Activated T-cell treated with anti-CD3 and anti-CD28 coated beads, Interleukin-2, amount 50 U/mL, for 24 hours (primary cell): ENCODE measurements around the gene HTRA3.

Source experiments
- DNase-seq: peaks from one replicate; pipeline ENCODE4 v3.0.0-alpha.2; 2020
- H3K27ac Mint-ChIP-seq: 2 replicates; pipeline ENCODE4 v1.8.0; 2020; ENCODE audit warnings: mild to moderate bottlenecking, mixed read lengths
- H3K27me3 Mint-ChIP-seq: 2 replicates; pipeline ENCODE4 v1.8.0; 2020; ENCODE audit warnings: mixed read lengths
- H3K36me3 Mint-ChIP-seq: 2 replicates; pipeline ENCODE4 v1.8.0; 2020; ENCODE audit warnings: low read depth, mixed read lengths
- H3K4me1 Mint-ChIP-seq: 2 replicates; pipeline ENCODE4 v1.8.0; 2020; ENCODE audit warnings: low read depth, mixed read lengths
- H3K4me3 Mint-ChIP-seq: 2 replicates; pipeline ENCODE4 v1.8.0; 2020; ENCODE audit warnings: mild to moderate bottlenecking, moderate library complexity, mixed read lengths
- H3K9me3 Mint-ChIP-seq: 2 replicates; pipeline ENCODE4 v1.8.0; 2020; ENCODE audit warnings: mixed read lengths

Gene HTRA3

DNA sequence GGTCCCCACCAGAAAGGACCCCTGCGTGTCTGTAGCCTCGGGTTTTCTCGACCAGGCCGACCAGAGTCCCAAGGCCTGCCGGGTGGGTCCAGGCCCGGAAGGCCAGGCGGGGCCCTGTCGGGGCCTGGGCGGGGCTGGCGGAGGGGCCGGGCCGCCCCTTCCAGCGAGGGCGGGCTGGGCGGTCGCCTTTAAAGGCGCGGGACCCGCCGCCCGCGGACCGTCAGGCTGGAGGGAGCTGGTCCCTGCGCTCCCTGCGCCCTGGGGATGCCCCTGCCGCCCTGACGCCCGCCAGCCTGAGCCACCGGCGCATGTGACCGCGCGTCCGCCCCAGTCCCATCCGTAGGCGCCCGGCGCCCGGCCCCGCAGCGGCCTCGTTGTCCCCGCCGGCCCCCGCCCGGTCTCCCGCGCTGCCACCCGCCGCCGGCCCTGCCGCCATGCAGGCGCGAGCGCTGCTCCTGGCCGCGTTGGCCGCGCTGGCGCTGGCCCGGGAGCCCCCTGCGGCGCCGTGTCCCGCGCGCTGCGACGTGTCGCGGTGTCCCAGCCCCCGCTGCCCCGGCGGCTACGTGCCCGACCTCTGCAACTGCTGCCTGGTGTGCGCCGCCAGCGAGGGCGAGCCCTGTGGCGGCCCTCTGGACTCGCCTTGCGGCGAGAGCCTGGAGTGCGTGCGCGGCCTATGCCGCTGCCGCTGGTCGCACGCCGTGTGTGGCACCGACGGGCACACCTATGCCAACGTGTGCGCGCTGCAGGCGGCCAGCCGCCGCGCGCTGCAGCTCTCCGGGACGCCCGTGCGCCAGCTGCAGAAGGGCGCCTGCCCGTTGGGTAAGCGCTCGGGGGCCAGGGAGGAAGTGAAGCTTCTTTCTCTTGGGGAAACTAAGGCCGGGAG, at the start of gene HTRA3:
TSS of gene HTRA3 (plus strand) at position 220 of the 883 bp plus-strand sequence. CDS start at position 435, 215 bp downstream.
- H3K9me3 Mint-ChIP-seq, result no peaks in the 10 kb centered on the region
- peaks cover 55% of the 10 kb centered on the region for H3K27me3 Mint-ChIP-seq
- H3K4me1 Mint-ChIP-seq, result no peaks in the 10 kb centered on the region
- no peak for DNase-seq
- H3K27ac Mint-ChIP-seq, result no peak within 1 kb of the TSS
- H3K36me3 Mint-ChIP-seq, result no peaks in the 10 kb centered on the region
- H3K4me3 Mint-ChIP-seq, result no peak within 1 kb of the TSS

DNA sequence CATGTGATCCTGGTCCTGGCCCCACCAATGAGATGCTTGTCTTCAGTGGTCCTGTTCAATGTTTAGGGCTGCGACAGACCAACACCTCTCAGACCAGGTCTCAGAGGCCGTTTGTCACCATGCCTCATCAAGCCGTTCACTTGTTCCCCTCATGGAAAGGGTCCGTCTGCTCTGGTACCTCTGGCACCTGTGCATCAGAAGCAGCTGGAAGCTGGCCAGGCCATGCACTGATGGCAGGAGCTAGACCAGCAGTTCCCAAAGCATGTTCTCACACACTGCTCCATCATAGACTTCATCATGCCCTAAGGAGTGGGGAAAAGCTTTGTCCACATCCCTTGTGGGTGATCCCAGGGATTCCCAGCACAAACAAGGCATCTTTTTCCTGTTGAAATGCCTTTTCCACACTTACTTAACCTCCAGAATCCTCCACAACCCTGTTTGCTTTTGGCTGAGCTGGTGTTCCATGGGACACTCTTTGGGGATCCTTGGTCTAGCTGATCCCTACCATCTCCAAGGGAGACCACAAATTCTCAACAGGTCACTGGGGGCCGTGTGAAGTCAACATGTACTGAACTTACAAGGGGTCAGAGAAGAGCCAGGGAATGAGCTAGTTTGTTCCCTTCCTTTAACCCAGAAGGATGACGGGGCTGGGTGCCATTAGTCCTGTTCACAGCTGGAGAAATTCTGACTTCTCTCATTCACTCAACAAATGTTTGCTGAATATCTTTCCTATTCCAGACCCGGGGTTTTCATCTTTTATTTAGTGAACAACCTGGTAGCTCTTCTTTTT, 48.7 kb upstream of the HTRA3 start:
- no peak for DNase-seq
- no peak overlapping the region for H3K4me3 Mint-ChIP-seq
- H3K27ac Mint-ChIP-seq, result no peak overlapping the region
- peaks cover 32% of the 10 kb centered on the region for H3K4me1 Mint-ChIP-seq
- no peaks in the 10 kb centered on the region for H3K27me3 Mint-ChIP-seq
- no peaks in the 10 kb centered on the region for H3K9me3 Mint-ChIP-seq
- H3K36me3 Mint-ChIP-seq, result peaks cover 33% of the 10 kb centered on the region

DNA sequence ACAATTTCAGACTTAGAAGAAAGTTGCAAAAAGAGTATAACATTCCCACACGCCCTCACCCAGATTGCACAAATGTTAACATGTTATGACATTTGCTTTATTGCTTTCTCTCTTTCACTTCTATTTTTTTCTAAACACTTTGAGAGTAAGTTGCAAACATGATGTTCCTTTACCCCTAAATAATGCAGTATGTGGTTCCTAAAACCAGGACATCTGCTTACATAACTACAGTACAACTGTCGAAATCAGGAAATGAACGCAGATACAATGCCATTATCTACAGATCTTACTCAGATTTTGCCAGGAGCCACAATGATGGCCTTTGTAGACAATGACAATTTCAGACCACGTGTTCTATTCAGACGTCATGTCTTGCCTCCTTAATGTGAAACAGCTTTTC, 48.1 kb upstream of the HTRA3 start:
- H3K4me3 Mint-ChIP-seq, result no peak overlapping the region
- no peak overlapping the region for H3K27ac Mint-ChIP-seq
- DNase-seq, result no peak
- H3K9me3 Mint-ChIP-seq, result no peaks in the 10 kb centered on the region
- H3K36me3 Mint-ChIP-seq, result peaks cover 30% of the 10 kb centered on the region
- peaks cover 33% of the 10 kb centered on the region for H3K4me1 Mint-ChIP-seq
- no peaks in the 10 kb centered on the region for H3K27me3 Mint-ChIP-seq

DNA sequence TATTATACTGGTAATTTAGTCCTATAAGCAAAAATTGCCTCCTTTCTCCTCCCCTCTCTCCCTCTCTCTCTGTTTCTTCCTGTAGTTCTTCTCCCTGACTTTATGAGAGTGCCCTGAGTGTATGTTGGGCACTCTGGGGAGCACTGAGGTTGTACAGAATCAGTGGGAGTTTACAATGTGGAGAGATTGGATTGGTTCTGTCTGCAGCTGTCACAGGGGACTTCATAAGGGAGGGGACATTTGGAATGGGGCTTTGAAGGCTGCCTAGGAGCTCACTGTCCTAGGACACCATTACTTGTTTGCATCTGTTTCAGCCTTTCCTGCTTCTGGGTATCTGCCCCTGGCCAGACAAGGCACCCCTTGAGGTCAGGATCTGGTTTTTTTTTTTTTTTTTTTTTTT, 47.6 kb upstream of the HTRA3 start:
- Mint-ChIP-seq H3K27me3 (no peaks in the 10 kb centered on the region), H3K36me3 (peaks cover 32% of the 10 kb centered on the region), H3K27ac (no peak overlapping the region), H3K9me3 (no peaks in the 10 kb centered on the region), H3K4me1 (peaks cover 38% of the 10 kb centered on the region), H3K4me3 (no peak overlapping the region)
- DNase-seq, result no peak

DNA sequence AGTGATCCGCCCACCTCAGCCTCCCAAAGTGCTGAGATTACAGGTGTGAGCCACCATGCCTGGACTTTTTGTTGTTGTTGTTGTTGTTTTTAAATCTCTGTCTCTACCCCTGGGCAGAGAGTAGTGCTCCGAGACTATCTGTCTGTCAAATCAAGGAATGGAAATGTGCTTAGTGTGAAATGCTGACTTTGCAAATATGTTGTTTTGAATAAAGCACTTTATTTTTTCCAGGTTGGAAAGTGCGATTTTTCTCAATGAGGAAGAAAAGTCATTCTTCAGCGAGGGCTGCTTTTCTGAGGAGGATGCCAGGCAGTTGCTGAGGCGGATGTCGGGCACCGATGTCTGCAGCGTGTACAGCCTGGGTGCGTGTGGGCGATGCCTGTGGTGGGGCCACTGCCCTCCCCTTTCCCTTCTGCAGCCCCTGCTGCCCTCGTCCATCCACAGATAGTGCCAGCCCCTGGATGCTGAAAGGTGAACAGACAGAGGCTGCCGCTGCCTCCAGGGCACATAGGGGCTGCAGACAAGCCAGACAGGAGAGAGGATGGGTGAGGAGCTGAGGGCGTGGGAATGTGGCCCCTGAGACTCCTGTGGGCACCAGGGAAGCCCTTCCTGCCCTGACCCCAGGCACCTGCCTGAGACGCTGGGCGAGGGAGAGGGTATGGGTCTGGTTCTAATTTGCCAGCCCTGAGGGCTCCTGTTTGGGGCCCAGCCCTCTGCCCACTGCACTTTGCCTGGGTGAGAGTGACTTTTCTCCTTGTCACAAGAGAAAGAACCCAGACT, 46.8 kb upstream of the HTRA3 start:
- Mint-ChIP-seq H3K9me3 (no peaks in the 10 kb centered on the region), H3K36me3 (peaks cover 32% of the 10 kb centered on the region), H3K27me3 (no peaks in the 10 kb centered on the region), H3K4me1 (peaks cover 40% of the 10 kb centered on the region), H3K4me3 (no peak overlapping the region), H3K27ac (no peak overlapping the region)
- DNase-seq, result no peak

DNA sequence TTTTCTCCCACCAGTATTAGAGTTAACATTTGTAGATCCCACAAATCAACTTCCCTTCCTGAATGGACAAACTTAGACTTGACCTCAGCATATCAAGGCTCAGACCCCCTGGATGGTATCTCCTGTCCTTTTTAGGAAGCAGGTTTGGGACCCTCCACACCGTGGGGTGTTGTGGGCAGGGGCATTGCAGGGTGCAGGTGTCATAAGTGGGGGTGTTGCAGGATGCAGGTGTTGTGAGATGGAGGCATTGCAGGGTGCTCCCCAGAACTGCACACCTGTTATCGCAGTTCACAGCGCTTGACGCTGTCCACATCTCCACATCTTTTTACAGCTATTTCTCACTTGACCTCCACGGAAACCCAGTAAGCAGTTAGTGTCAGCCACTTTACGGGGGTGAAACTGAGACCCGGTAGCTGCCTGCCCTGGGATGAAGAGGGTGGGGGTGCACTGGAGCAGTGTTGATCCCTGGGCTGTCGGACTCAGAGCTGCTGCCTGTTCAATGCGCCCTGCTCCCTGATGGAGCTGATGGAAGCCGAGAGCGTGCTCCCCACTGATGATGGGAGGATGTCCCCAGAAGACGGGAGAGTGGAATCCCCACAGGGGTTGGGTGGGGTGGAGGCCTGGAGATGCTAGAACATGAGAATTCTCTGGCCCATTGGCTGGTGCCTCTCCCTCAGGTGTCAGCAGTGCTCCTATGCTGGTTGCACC, 45.1 kb upstream of the HTRA3 start:
- no peak for DNase-seq
- Mint-ChIP-seq H3K27ac (no peak overlapping the region), H3K4me3 (no peak overlapping the region), H3K27me3 (no peaks in the 10 kb centered on the region), H3K4me1 (peaks cover 55% of the 10 kb centered on the region), H3K36me3 (peaks cover 32% of the 10 kb centered on the region), H3K9me3 (no peaks in the 10 kb centered on the region)

DNA sequence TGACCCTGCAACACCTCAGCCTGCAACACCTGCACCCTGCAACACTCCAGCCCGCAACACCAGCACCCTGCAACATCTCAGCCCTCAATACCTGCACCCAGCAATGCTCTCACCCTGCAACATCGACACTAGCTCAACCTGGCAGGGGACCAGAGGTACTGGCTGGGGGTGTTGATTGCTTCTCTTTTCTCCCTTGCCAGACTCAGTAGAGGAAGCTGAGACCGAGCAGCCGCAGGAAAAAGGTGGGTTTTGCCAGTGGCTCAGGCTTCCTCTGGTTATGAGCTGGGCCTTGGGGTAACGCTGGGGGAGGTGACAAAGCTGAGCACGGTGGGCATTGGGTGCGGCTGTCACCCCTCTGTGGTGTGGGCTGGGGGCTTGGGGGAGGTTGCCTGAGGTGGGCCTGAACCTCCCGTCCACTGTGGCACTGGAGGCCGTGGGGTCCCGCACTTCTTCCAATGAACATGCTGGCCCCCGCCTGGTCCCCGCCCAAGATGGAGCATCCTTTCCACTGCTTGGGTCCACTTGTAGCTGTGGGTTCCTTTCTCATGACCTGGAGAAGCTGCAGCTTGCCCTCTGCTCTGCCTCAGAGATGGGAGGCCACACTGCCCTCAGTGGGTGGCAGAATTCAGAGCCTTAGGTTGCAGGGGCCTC, 44.5 kb upstream of the HTRA3 start:
- no peaks in the 10 kb centered on the region for H3K27me3 Mint-ChIP-seq
- H3K36me3 Mint-ChIP-seq, result peaks cover 25% of the 10 kb centered on the region
- DNase-seq, result no peak
- no peak overlapping the region for H3K27ac Mint-ChIP-seq
- H3K4me1 Mint-ChIP-seq, result peaks cover 58% of the 10 kb centered on the region
- H3K9me3 Mint-ChIP-seq, result no peaks in the 10 kb centered on the region
- H3K4me3 Mint-ChIP-seq, result no peak overlapping the region

DNA sequence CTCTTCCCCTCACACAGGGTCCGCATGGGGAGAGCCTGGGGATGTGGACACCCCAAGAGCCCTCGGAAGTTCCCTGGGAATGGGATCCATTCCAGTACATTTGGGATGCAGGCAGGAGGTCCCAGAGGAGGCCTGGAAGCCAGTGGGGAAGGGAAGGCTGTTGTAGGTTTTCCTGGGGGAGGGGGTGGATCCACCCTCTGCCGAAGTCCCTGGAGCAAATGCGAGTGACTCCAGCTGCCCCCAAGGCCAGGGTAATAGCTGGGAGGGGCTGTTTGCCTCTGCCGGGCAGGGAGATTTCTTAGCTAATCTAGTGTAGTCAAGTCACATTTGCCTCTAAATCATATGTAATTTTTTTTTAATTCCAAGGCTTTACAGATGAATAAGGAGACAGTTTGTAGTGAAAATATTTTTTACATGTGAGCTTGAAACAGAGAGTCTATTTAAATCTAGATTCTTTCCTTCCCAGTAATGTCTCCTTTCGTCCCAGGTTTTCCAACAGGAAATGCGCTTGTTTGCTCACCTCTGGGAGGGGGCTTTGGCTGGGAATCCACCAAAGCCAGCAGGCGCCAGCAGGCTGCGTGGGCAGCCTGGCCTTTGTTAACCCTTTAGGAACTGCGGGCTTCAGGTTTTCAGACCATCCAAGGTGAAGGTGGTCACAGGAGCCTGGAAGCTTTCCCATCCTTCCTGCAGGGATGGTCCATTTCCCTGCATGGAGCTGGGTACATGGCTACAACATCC, 43.7 kb upstream of the HTRA3 start:
- H3K4me3 Mint-ChIP-seq, result no peak overlapping the region
- no peak for DNase-seq
- H3K27me3 Mint-ChIP-seq, result no peaks in the 10 kb centered on the region
- peaks cover 58% of the 10 kb centered on the region for H3K4me1 Mint-ChIP-seq
- H3K27ac Mint-ChIP-seq, result no peak overlapping the region
- H3K36me3 Mint-ChIP-seq, result peaks cover 19% of the 10 kb centered on the region
- H3K9me3 Mint-ChIP-seq, result no peaks in the 10 kb centered on the region

DNA sequence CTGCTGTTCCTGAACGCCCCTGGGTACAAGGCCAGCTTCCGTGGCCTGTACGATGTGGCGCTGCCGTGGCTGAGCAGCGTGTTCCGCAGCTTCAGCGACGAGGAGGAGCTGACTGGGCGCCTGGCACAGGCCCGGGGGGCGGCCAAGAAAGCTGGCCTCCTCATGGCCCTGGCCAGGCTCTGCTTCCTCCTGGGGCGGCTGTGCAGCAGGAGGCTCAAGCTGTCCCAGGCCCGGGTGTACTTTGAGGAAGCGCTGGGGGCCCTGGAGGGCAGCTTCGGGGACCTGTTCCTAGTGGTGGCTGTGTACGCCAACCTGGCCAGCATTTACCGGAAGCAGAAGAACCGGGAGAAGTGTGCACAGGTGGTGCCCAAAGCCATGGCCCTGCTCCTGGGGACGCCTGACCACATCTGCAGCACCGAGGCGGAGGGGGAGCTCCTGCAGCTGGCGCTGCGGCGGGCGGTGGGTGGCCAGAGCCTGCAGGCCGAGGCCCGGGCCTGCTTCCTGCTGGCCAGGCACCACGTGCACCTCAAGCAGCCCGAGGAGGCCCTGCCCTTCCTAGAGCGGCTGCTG, 42.3 kb upstream of the HTRA3 start:
- no peaks in the 10 kb centered on the region for H3K9me3 Mint-ChIP-seq
- H3K4me3 Mint-ChIP-seq, result no peak overlapping the region
- no peak for DNase-seq
- no peaks in the 10 kb centered on the region for H3K27me3 Mint-ChIP-seq
- peaks cover 16% of the 10 kb centered on the region for H3K36me3 Mint-ChIP-seq
- peaks cover 48% of the 10 kb centered on the region for H3K4me1 Mint-ChIP-seq
- no peak overlapping the region for H3K27ac Mint-ChIP-seq

DNA sequence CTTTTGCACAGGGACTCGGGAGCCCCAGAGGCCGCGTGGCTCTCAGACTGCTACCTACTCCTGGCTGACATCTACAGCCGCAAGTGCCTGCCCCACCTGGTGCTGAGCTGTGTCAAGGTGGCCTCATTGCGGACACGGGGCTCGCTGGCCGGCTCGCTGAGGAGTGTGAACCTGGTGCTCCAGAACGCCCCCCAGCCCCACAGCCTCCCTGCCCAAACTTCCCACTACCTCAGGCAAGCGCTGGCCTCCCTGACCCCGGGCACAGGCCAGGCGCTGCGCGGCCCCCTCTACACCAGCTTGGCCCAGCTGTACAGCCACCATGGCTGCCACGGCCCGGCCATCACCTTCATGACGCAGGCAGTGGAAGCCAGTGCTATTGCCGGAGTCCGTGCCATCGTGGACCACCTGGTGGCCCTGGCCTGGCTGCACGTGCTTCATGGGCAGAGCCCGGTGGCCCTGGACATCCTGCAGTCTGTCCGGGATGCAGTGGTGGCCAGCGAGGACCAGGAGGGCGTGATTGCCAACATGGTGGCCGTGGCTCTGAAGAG, 41.7 kb upstream of the HTRA3 start:
- Mint-ChIP-seq H3K9me3 (no peaks in the 10 kb centered on the region), H3K36me3 (peaks cover 11% of the 10 kb centered on the region), H3K27ac (no peak overlapping the region), H3K27me3 (no peaks in the 10 kb centered on the region), H3K4me3 (no peak overlapping the region), H3K4me1 (peaks cover 44% of the 10 kb centered on the region)
- no peak for DNase-seq

DNA sequence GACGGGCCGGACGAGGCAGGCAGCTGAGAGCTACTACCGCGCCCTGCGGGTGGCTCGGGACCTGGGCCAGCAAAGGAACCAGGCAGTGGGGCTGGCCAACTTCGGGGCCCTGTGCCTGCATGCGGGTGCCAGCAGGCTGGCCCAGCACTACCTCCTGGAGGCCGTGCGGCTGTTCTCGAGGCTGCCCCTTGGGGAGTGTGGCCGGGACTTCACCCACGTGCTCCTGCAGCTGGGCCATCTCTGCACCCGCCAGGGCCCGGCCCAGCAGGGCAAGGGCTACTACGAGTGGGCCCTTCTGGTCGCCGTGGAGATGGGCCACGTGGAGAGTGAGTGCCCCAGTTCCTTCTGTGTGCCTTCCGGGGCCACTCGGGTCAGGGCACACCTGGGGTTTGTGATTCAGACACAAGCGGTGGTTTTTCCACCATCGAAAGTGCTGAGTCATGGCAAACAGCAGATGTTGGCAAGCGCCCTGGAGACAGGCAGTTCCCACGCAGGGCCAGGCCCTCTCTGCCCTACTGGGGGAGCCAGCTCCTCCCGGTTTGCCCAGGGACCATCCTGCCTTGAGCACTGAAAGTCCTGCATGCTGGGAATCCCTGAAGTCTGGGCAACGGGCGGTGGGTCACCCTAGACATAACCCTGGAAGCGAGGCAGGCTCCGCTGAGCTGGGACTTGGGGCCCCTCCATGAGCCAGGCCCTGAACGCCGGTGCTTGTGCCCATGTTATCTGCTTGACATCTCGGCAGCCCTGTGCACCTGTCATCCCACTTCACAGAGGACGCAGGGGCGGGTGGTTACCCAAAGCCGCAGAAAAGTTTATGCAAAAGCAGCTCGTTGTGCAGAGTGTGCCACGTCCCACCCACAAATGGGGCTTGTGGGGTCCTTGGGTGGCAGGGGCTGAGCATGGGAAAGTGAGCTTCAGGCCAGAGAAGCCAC, 41.0 kb upstream of the HTRA3 start:
- Mint-ChIP-seq H3K9me3 (no peaks in the 10 kb centered on the region), H3K4me3 (peak overlapping the region; percentile 51), H3K27me3 (no peaks in the 10 kb centered on the region), H3K27ac (peak overlapping the region; percentile 89), H3K4me1 (peaks cover 44% of the 10 kb centered on the region), H3K36me3 (peaks cover 9% of the 10 kb centered on the region)
- DNase-seq, result peak; percentile 84
